Mucosa of descending colon (tissue), 3 donors: Measurements from ENCODE around the gene CNPY1. TPM values are rescaled to one million over a fixed set of nuclear protein-coding genes. Genes with fewer than 3 reads are reported as not detected.

Experiments
- ATAC-seq: fragments of 200-7000 bp; cut with Tn5 transposase; one replicate; pipeline ENCODE4 v1.9.1; 2020; ENCODE audit warnings: mild to moderate bottlenecking, moderate library complexity
- DNase-seq, 3 donors: peaks; one replicate each; pipeline ENCODE4 v3.0.0-alpha.2; 2020
- H3K36me3 ChIP-seq: fragments of 200-600 bp; one replicate; pipeline ENCODE4 v1.8.0; 2021; ENCODE audit warnings: low read depth, mild to moderate bottlenecking
- H3K4me1 ChIP-seq: fragments of 200-600 bp; one replicate; pipeline ENCODE4 v1.8.0; 2021; ENCODE audit warnings: low read depth, mild to moderate bottlenecking
- H3K4me3 ChIP-seq: fragments of 200-600 bp; one replicate; pipeline ENCODE4 v1.8.0; 2021; ENCODE audit warnings: mild to moderate bottlenecking
- H3K9me3 ChIP-seq: fragments of 200-600 bp; one replicate; pipeline ENCODE4 v1.8.0; 2021; ENCODE audit warnings: mild to moderate bottlenecking
- intact Hi-C, 2 donors: fragments of 100-400 bp; cut with DNase I in 1 of 2; cut with micrococcal nuclease in 1 of 2; formaldehyde crosslinking; loops; one replicate each; pipeline versions ENCODE4 v1.11.0 to v1.11.1; 2022; cut with DNase I, micrococcal nuclease
- total RNA-seq, 3 donors: library from RNA; stranded (reverse); fragmentation: NEBNext Ultra II Directional in 2 of 3; extraction: Animal tissue kit (Norgen Biotek cat#: 25700) in 2 of 3; gene quantifications; one replicate each; pipeline versions ENCODE4 v1.2.1 to v1.2.4, GENCODE V29; 2021 to 2023
- TF ChIP-seq, protein P1 (sequence below): fragments of 200-600 bp; IDR thresholded peaks from one replicate; pipeline ENCODE4 v1.8.0; 2022; ENCODE audit warnings: antibody characterized with exemption, mild to moderate bottlenecking
- donor health status: DM: no; HTN: no; CAD: no; lungs with moderate emphysema.
- donor health status: DM: no; HTN: no; CAD: no.
- donor health status: DM: no; HTN: yes; CAD: no.

The CNPY1 gene
- total RNA-seq, 3 donors from 2014 or later = not detected

- DNase-seq (no peak), ATAC-seq (no peak)
- Histone ChIP-seq H3K9me3 (no peaks in the 10 kb centered on the region), H3K36me3 (no peaks in the 10 kb centered on the region), H3K4me1 (peaks cover 6% of the 10 kb centered on the region), H3K4me3 (no peak overlapping the region)
- intact Hi-C loops = no loop called here
- TF ChIP-seq, protein P1, sequence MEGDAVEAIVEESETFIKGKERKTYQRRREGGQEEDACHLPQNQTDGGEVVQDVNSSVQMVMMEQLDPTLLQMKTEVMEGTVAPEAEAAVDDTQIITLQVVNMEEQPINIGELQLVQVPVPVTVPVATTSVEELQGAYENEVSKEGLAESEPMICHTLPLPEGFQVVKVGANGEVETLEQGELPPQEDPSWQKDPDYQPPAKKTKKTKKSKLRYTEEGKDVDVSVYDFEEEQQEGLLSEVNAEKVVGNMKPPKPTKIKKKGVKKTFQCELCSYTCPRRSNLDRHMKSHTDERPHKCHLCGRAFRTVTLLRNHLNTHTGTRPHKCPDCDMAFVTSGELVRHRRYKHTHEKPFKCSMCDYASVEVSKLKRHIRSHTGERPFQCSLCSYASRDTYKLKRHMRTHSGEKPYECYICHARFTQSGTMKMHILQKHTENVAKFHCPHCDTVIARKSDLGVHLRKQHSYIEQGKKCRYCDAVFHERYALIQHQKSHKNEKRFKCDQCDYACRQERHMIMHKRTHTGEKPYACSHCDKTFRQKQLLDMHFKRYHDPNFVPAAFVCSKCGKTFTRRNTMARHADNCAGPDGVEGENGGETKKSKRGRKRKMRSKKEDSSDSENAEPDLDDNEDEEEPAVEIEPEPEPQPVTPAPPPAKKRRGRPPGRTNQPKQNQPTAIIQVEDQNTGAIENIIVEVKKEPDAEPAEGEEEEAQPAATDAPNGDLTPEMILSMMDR = no peak
These were observed 38.8 kb downstream of the CNPY1 start for GRCh38 chr7:155507576-155507975.

DNA sequence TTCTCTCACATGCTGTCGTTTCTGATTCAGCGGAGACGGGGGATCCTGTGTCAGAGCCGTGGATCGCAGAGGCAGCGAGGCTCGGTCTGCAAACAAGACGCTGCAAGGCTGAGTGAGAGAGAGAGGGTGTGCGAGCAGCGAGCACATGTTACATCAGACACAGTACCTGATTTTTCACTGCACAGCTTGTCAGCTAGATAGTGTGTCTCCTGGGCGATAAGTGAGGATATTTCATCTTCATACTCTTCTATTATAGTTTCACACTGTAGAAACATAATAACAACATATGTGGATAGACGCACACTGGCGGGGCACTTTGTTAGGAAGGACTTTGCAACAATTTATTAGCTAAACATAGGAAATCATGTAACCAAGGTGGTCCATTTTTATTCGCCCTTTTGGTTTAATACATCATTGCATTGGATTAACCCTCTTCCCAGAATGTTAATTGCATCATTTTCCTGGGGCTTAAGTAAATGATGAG lies 39.5 kb downstream of the CNPY1 start:
- TF ChIP-seq, protein P1 = no peak
- H3K4me3 ChIP-seq = no peak overlapping the region
- peaks cover 6% of the 10 kb centered on the region for H3K4me1 ChIP-seq
- intact Hi-C loops = no loop called here
- no peak for DNase-seq
- no peaks in the 10 kb centered on the region for H3K36me3 ChIP-seq
- H3K9me3 ChIP-seq = no peaks in the 10 kb centered on the region
- ATAC-seq = no peak

GRCh38 chr7:155505422-155505793 lies 41.0 kb downstream of the CNPY1 start:
- DNase-seq (no peak), ATAC-seq (no peak)
- H3K9me3 ChIP-seq = no peaks in the 10 kb centered on the region
- TF ChIP-seq, protein P1 = no peak
- intact Hi-C loops = no loop called here
- H3K4me3 ChIP-seq = no peak overlapping the region
- peaks cover 6% of the 10 kb centered on the region for H3K4me1 ChIP-seq
- H3K36me3 ChIP-seq = no peaks in the 10 kb centered on the region

DNA sequence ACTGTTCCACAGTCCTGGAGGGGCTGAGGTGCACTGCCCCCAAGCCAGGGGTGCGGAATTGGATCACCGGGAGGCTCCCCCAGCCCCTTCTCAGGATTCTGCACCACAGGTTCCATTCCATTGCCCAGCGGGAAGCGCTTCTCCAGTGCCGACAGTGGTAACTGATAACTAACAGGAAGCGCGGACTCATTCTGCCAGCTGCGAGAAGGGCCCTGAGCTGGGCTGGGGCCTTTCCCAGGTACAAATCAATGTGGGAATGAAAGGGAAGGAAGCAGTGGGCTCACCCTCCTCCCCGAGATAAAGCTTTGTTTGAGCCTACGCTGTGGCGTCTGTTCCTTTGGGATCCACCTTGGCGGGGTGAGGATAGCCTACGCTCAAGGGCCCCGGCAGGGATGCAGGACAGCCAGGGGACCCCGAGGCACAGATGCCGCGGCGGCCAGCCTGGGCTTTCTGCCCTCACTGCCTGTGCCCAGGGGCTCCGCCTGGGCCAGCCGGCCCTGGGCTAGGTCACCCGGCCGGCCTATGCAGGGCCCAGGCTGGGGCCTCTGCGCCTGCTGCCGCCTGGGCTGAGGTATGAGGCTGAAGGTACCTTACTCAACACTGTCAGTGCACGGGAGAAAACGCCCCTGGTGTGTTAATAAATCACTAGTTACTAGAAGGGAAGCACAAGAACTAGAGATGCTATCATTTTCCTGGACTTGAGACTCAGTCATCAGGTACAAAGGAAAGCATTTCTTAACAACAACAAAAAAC lies 49.0 kb downstream of the CNPY1 start:
- Histone ChIP-seq H3K36me3 (no peaks in the 10 kb centered on the region), H3K4me3 (no peak overlapping the region), H3K4me1 (no peaks in the 10 kb centered on the region), H3K9me3 (no peaks in the 10 kb centered on the region)
- no peak for ATAC-seq
- intact Hi-C loops = no loop called here
- TF ChIP-seq, protein P1 = no peak
- DNase-seq = no peak

DNA sequence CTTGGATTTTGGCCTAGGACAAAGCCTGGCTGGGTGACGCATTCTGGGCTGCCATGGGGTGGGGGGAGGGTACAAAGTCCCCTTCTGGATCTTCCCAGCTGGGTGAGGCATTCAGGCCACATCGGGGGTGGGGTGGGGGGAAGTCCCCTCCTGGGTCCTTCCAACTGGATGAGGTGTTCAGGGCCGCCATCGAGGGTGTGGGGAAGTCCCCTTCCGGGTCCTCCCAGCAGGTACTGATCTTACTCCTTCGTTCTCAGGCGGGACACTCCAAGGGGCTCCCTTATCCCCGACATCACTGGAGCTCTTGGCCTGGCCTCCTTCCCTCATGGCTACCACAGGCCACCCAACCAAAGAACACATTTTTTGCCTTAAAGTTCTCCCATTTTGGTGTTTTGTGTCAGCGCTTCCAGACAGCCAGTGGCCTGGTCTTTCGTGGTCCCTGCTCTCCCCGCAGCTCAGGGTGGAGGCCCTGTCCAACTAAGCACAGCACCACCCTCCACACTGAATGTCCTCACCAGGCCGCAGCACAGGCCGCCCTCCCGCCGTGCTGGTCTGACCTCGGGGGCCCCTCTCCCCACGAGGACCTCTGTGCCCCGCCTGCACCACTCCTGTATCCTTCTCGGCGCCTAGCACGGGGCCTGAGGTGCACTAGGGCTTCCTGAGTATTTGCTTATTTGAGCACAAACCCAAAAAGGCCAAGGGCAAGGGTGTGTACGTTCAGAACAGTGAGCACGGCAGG lies 49.9 kb downstream of the CNPY1 start:
- DNase-seq = no peak
- Histone ChIP-seq H3K4me1 (peaks cover under 1% of the 10 kb centered on the region), H3K9me3 (no peaks in the 10 kb centered on the region), H3K4me3 (no peak overlapping the region), H3K36me3 (no peaks in the 10 kb centered on the region)
- ATAC-seq = no peak
- TF ChIP-seq, protein P1 = no peak
- intact Hi-C loops = no loop called here
